ES-I3 (cell line): Measurements from ENCODE around the gene EPC1.

Experiments
- H3K36me3 ChIP-seq: 2 replicates; pipeline ENCODE4 v1.6.1; 2013; ENCODE audit warnings: mild to moderate bottlenecking, low read length, control low read depth, moderate library complexity; ENCODE audit not compliant: insufficient read depth
- H3K4me1 ChIP-seq: 2 replicates; pipeline ENCODE4 v1.6.1; 2013; ENCODE audit warnings: mild to moderate bottlenecking, control low read depth, low read length; ENCODE audit not compliant: insufficient read depth
- H3K9ac ChIP-seq: 2 replicates; pipeline ENCODE4 v1.6.1; 2013; ENCODE audit warnings: low read depth, mild to moderate bottlenecking, low read length, moderate library complexity
- H3K9me3 ChIP-seq: 2 replicates; pipeline ENCODE4 v1.6.1; 2013; ENCODE audit warnings: mild to moderate bottlenecking, low read length, moderate library complexity; ENCODE audit not compliant: control insufficient read depth, insufficient read depth

EPC1 gene

GRCh38 chr10:32314588-32314987 lies 32.4 kb downstream of the EPC1 start:
- no peak overlapping the region for H3K9ac ChIP-seq
- peaks cover 13% of the 10 kb centered on the region; the same call in 1 of the 2 replicates for H3K4me1 ChIP-seq
- no peaks in the 10 kb centered on the region for H3K9me3 ChIP-seq
- H3K36me3 ChIP-seq, result no peaks in the 10 kb centered on the region

GRCh38 chr10:32308027-32308603 lies 38.8 kb downstream of the EPC1 start:
- no peaks in the 10 kb centered on the region for H3K9me3 ChIP-seq
- no peaks in the 10 kb centered on the region for H3K4me1 ChIP-seq
- H3K9ac ChIP-seq, result no peak overlapping the region
- H3K36me3 ChIP-seq, result no peaks in the 10 kb centered on the region

GRCh38 chr10:32307609-32308008 lies 39.3 kb downstream of the EPC1 start:
- Histone ChIP-seq H3K36me3 (no peaks in the 10 kb centered on the region), H3K9me3 (no peaks in the 10 kb centered on the region), H3K9ac (no peak overlapping the region), H3K4me1 (no peaks in the 10 kb centered on the region)

GRCh38 chr10:32299354-32299980 lies 47.5 kb downstream of the EPC1 start:
- no peaks in the 10 kb centered on the region; the same call in 1 of the 2 replicates for H3K9me3 ChIP-seq
- H3K4me1 ChIP-seq, result no peaks in the 10 kb centered on the region
- H3K36me3 ChIP-seq, result no peaks in the 10 kb centered on the region; the same call in 1 of the 2 replicates
- H3K9ac ChIP-seq, result no peak overlapping the region

GRCh38 chr10:32298075-32298812 lies 48.7 kb downstream of the EPC1 start:
- Histone ChIP-seq H3K36me3 (no peaks in the 10 kb centered on the region; the same call in 1 of the 2 replicates), H3K4me1 (no peaks in the 10 kb centered on the region), H3K9ac (no peak overlapping the region), H3K9me3 (no peaks in the 10 kb centered on the region; the same call in 1 of the 2 replicates)

GRCh38 chr10:32295027-32295426 lies 51.9 kb downstream of the EPC1 start:
- no peak overlapping the region for H3K9ac ChIP-seq
- no peaks in the 10 kb centered on the region; the same call in 1 of the 2 replicates for H3K36me3 ChIP-seq
- no peaks in the 10 kb centered on the region; the same call in 1 of the 2 replicates for H3K9me3 ChIP-seq
- H3K4me1 ChIP-seq, result no peaks in the 10 kb centered on the region

GRCh38 chr10:32293581-32293980 lies 53.4 kb downstream of the EPC1 start:
- H3K36me3 ChIP-seq, result no peaks in the 10 kb centered on the region; the same call in 1 of the 2 replicates
- no peaks in the 10 kb centered on the region for H3K4me1 ChIP-seq
- H3K9ac ChIP-seq, result no peak overlapping the region
- H3K9me3 ChIP-seq, result no peaks in the 10 kb centered on the region; the same call in 1 of the 2 replicates

- Histone ChIP-seq H3K9ac (no peak overlapping the region), H3K9me3 (no peaks in the 10 kb centered on the region), H3K4me1 (no peaks in the 10 kb centered on the region), H3K36me3 (peaks cover 12% of the 10 kb centered on the region)
Observed at GRCh38 chr10:32279795-32280194, 67.2 kb downstream of the EPC1 start.

- H3K9me3 ChIP-seq, result no peaks in the 10 kb centered on the region
- no peaks in the 10 kb centered on the region for H3K4me1 ChIP-seq
- H3K9ac ChIP-seq, result no peak overlapping the region
- peaks cover 5% of the 10 kb centered on the region; the same call in 1 of the 2 replicates for H3K36me3 ChIP-seq
Observed at GRCh38 chr10:32273336-32273735, 73.6 kb downstream of the EPC1 start.

GRCh38 chr10:32271617-32272016 lies 75.3 kb downstream of the EPC1 start:
- H3K36me3 ChIP-seq, result 0 out of 2 replicates have a peak, but pooled peaks cover 3% of the 10 kb centered on the region
- peaks cover 2% of the 10 kb centered on the region for H3K4me1 ChIP-seq
- no peaks in the 10 kb centered on the region for H3K9me3 ChIP-seq
- no peak overlapping the region for H3K9ac ChIP-seq

GRCh38 chr10:32269343-32270100 lies 77.4 kb downstream of the EPC1 start:
- Histone ChIP-seq H3K4me1 (peaks cover 8% of the 10 kb centered on the region), H3K9me3 (no peaks in the 10 kb centered on the region), H3K9ac (no peak overlapping the region), H3K36me3 (0 out of 2 replicates have a peak, but pooled peaks cover 3% of the 10 kb centered on the region)

- Histone ChIP-seq H3K36me3 (0 out of 2 replicates have a peak, but pooled peaks cover 3% of the 10 kb centered on the region), H3K9ac (no peak overlapping the region), H3K4me1 (peaks cover 8% of the 10 kb centered on the region), H3K9me3 (no peaks in the 10 kb centered on the region)
Observed at GRCh38 chr10:32268788-32269187, 78.2 kb downstream of the EPC1 start.

GRCh38 chr10:32266979-32267378 lies 80.0 kb downstream of the EPC1 start:
- Histone ChIP-seq H3K9ac (no peak overlapping the region), H3K36me3 (0 out of 2 replicates have a peak, but pooled peaks cover 3% of the 10 kb centered on the region), H3K4me1 (peaks cover 8% of the 10 kb centered on the region), H3K9me3 (no peaks in the 10 kb centered on the region)

- Histone ChIP-seq H3K9me3 (no peaks in the 10 kb centered on the region), H3K36me3 (0 out of 2 replicates have a peak, but pooled peaks cover 3% of the 10 kb centered on the region), H3K9ac (no peak overlapping the region), H3K4me1 (peaks cover 8% of the 10 kb centered on the region)
Observed at GRCh38 chr10:32266566-32266965, 80.4 kb downstream of the EPC1 start.
